GM12878 (cell line): ENCODE data around the gene MYOZ2.

ENCODE experiments used
- BHLHE40 ChIP-seq, 2 experiments: fragments of 450-650 bp in 1 of 2; IDR thresholded peaks; 2 replicates each; pipeline ENCODE4 v1.6.1; 2011 to 2017; ENCODE audit warnings: low read depth in 2 of 2, borderline replicate concordance in 1 of 2, improper control_type of control experiment in 1 of 2, low read length in 1 of 2, mild to moderate bottlenecking in 1 of 2
- CTCF ChIP-seq, 3 experiments: IDR thresholded peaks in 2 of 3; conservative IDR thresholded peaks in 1 of 3; 2 replicates each; pipeline ENCODE4 v1.5.1; 2011; ENCODE audit warnings: low read depth in 3 of 3, low read length in 3 of 3, mild to moderate bottlenecking in 3 of 3, control low read depth in 2 of 3, moderate library complexity in 2 of 3, inconsistent platforms in 1 of 3, mixed read lengths in 1 of 3; ENCODE audit not compliant: control insufficient read depth in 2 of 3, insufficient read depth in 1 of 3; ENCODE audit errors: extremely low read depth in 1 of 3
- EZH2 ChIP-seq: IDR thresholded peaks from 2 replicates; pipeline ENCODE4 v1.6.1; 2012; ENCODE audit warnings: low read depth, mild to moderate bottlenecking, control low read depth, inconsistent platforms, low read length, borderline replicate concordance; ENCODE audit not compliant: control insufficient read depth
- JUND ChIP-seq: IDR thresholded peaks from 2 replicates; pipeline ENCODE4 v1.6.1; 2012; ENCODE audit warnings: low read depth, mild to moderate bottlenecking, low read length, improper control_type of control experiment, moderate library complexity
- MEF2B ChIP-seq: fragments of 450-650 bp; IDR thresholded peaks from 2 replicates; pipeline ENCODE4 v1.6.1; 2018; ENCODE audit warnings: mild to moderate bottlenecking, moderate library complexity; ENCODE audit not compliant: partially characterized antibody, poor library complexity, severe bottlenecking
- NRF1 ChIP-seq: conservative IDR thresholded peaks from 2 replicates; pipeline ENCODE4 v1.6.1; 2011; ENCODE audit warnings: mild to moderate bottlenecking, low read depth, low read length, improper control_type of control experiment
- POLR2A ChIP-seq: IDR thresholded peaks from 2 replicates; pipeline ENCODE4 v1.6.1; 2011; ENCODE audit warnings: low read depth, mild to moderate bottlenecking, low read length

GRCh38 chr4:119111296-119111695 is 24.3 kb upstream of the MYOZ2 start:
- TF ChIP-seq JUND (no peak), POLR2A (no peak), MEF2B (no peak), CTCF (IDR thresholded peaks at IDR 0.05 in 2 of 3, conservative IDR thresholded peaks at IDR 0.05 in 1 of 3; ENCODE audit: control insufficient read depth in 2 of 3, extremely low read depth in 1 of 3, insufficient read depth in 1 of 3, low read depth in 3 of 3, low read length in 3 of 3) (no peak), NRF1 (no peak), BHLHE40 (IDR thresholded peaks at IDR 0.05; ENCODE audit: borderline replicate concordance in 1 of 2, low read depth in 2 of 2, low read length in 1 of 2) (no peak), EZH2 (no peak)
